Measurements from ENCODE around the gene TRAF3IP3.

TRAF3IP3 gene

GRCh38 chr1:209800984-209801834 lies 45.4 kb downstream of the TRAF3IP3 start:
- DNase-seq (ENCODE audit: low spot score), result no peak

GRCh38 chr1:209802117-209802779 lies 46.4 kb downstream of the TRAF3IP3 start:
- DNase-seq (ENCODE audit: low spot score), result no peak

GRCh38 chr1:209802780-209803152 lies 46.9 kb downstream of the TRAF3IP3 start:
- DNase-seq (ENCODE audit: low spot score), result no peak

DNA sequence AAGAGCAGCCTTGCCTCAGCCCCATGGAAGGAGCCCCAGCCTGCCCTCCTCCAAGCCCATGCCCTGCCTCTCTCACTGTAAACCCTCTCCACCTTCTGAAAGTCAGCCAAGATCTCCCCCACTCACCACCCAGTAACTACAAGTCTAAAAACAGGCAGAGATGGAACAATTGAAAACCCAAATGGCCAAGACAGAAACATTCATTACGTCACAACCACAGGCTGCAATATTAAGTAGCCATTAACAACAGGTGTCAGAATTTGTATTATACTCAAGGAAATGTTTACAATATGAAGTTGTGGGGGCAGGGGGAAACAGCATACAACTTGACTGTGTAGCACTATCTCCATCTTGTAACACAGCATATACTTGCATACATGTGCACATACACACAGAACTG lies 47.7 kb downstream of the TRAF3IP3 start:
- DNase-seq (ENCODE audit: low spot score), result no peak

- DNase-seq (ENCODE audit: low spot score), result no peak
Observed at GRCh38 chr1:209805341-209805781, 49.5 kb downstream of the TRAF3IP3 start.

- DNase-seq (ENCODE audit: low spot score), result peak; percentile 77
Observed at GRCh38 chr1:209805875-209806760, 50.3 kb downstream of the TRAF3IP3 start, which contains the start of gene IRF6. IRF6 (minus strand) TSS chr1:209806142; CDS start chr1:209801413, 4,729 bp downstream.

- no peak for DNase-seq (ENCODE audit: low spot score)
Observed at GRCh38 chr1:209807509-209807908, 51.7 kb downstream of the TRAF3IP3 start.

GRCh38 chr1:209808059-209808581 lies 52.3 kb downstream of the TRAF3IP3 start:
- DNase-seq (ENCODE audit: low spot score), result no peak

DNA sequence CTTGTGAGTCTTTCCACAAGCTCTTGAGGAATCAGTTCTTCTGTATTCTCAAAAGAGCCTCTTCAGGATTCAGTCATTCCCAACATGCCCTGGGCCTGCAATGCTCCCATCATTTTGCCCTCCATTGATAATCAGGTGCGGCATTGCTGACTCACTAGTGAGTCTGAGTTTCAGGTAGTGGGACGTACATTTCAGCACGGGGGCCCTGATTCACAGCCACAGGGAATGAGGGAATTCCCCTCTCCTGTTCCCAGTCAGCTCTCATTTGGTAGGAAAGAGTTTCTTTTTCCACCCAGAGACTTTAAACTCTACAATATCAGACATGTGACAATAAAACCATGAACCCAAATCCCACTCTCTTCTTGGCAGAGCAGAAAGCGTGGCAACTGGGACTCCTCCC lies 53.8 kb downstream of the TRAF3IP3 start:
- DNase-seq (ENCODE audit: low spot score), result no peak

DNA sequence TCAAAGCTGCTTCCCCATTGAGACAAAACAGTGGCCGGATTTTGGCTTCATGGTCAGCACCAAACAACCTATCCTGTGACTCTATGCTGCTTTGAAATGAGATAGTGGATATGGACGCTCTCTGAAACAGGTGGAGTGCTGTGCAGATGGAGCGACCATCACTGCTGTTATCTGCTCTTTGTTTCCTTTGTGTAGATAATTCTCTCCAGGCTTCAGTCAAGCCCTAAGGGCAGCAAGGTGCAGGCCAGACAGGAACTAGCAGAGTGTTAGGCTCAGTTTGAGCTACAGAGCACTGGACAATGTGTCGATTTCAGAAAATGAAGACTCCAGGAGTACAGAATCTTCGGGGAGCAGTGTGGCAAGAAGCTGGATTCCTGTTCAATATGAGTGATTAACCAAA lies 54.9 kb downstream of the TRAF3IP3 start:
- no peak for DNase-seq (ENCODE audit: low spot score)

GRCh38 chr1:209813902-209814301 lies 58.0 kb downstream of the TRAF3IP3 start:
- no peak for DNase-seq (ENCODE audit: low spot score)

GRCh38 chr1:209815490-209815889 lies 59.6 kb downstream of the TRAF3IP3 start:
- peak; percentile 19 for DNase-seq (ENCODE audit: low spot score)

DNA sequence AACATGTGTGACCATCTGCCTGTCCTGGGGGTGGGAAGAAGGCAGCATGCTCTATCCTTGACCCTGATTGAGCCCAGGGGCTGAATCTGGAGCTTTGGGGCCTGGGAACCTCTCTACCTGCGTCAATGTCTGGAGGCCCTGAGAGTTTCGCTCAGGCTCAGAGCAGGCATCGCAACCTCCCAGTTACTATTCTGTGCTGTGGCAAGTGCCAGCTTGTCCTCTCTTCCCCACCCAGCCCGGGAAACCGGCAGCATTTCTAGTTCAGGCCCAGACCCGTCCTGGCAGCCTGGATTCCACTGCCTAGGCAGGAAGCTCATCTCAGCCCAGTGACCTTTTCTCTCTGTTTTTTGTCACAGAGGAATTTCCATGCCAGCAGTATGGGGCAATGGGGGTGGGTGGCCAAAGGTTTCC lies 60.1 kb downstream of the TRAF3IP3 start:
- DNase-seq (ENCODE audit: low spot score), result no peak

DNA sequence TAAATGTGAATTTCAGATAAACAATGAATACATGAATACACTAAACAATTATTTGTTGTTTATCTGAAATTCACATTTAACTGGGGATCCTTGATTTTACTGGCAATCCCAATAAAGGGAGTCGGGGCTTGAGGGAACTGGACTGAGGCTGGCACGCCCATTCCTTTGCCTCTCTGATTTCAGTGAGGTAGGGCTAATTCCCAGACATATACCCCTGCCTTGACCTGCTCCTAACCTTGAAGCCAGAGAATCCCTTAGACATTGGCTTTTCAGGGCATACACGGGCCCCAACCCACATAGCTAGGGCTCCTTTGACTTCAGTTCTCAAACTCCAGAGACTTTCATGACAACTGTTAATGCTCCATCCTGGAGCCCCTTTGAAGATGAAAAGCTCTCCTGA lies 61.1 kb downstream of the TRAF3IP3 start:
- DNase-seq (ENCODE audit: low spot score), result no peak

DNA sequence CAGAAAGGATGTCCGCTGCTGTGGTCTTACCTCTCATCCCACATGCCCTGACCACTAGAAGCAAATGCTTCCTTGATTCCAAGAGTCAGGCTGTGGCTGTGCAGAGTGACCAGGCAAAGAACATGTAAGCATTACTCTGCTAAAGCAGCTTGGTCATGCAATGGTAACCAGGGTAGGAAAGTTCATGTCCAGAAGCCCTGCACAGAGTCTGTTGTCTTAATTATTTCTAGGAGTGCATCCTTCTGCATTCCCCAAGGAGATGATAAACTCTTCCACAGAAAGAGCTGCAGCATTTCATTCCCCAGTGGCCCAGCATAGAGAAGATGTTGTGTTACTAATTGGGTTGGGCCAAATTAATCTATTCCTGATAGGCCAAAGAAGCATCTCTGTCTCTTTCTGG lies 61.8 kb downstream of the TRAF3IP3 start:
- no peak for DNase-seq (ENCODE audit: low spot score)

GRCh38 chr1:209819058-209819457 lies 63.2 kb downstream of the TRAF3IP3 start:
- no peak for DNase-seq (ENCODE audit: low spot score)

GRCh38 chr1:209820986-209821385 lies 65.1 kb downstream of the TRAF3IP3 start:
- no peak for DNase-seq (ENCODE audit: low spot score)

GRCh38 chr1:209822706-209823105 lies 66.9 kb downstream of the TRAF3IP3 start:
- DNase-seq (ENCODE audit: low spot score), result no peak

GRCh38 chr1:209823143-209824041 lies 67.5 kb downstream of the TRAF3IP3 start:
- peak; percentile 66 for DNase-seq (ENCODE audit: low spot score)

DNA sequence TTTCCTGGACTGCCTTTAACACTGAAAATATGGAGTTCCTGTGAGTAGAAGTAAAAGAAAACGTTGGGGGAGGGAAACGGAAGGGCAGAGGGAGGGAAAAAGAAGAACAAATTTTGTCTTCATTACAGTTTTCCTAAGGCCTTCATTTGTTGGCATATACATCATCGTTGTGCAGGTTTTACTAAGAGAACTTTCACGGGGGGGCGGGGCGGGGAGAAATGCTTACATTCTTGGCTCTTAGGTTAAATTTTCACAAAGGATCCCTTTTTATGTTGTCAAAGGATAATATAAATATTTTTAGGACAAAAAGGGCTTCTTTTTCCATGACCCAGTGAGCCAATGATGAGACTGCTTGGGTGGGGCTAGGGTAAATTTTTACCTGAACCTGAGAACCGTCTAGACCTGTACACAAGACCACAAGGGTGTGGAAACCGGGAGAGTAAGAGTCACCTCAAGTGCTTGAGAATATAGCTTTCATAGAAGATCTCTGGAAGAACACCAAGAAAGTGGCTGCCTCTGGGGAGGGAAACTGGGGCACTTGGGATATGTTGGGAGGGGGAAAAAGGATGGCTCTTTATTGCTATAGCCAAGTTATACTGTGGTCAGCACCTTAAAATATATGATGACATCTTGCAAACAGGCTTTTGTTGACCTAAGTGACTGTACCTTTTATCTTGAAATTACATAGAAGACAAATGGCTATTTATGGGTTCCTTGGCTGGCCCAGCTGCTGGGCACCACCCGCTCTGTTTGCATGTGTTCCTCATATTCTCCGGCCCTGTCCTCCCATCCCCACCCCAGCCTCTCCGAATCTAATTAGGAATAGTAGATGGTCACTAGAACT lies 70.0 kb downstream of the TRAF3IP3 start:
- DNase-seq (ENCODE audit: low spot score), result no peak

Measured in CD4-positive, alpha-beta T cell treated with Interleukin-2 at 100 ng/mL for 4 hours (primary cell).